ENCODE measurements around the gene CDH23. TPM values are rescaled to one million over a fixed set of nuclear protein-coding genes. Genes with fewer than 3 reads are reported as not detected.

CDH23 gene
- total and polyA plus RNA-seq, 2 donors (not counting 1 experiment from before 2014, with no cell fraction given): 0.37 to 0.89 TPM

- Histone ChIP-seq H3K27me3 (replicated peaks in 1 of 4; ENCODE audit: control extremely low read depth in 1 of 4, control insufficient read depth in 3 of 4, insufficient read depth in 4 of 4, low read length in 3 of 4) (no peaks in the 10 kb centered on the region), H3K9me3 (ENCODE audit: control extremely low read depth in 1 of 3, control insufficient read depth in 2 of 3, insufficient read depth in 1 of 3, low read length in 2 of 3) (peaks cover 0 to 7% (median 0%) of the 10 kb centered on the region in 3 donors), H3K4me3 (ENCODE audit: control extremely low read depth in 1 of 5, extremely low read depth in 1 of 5, insufficient read depth in 1 of 5, low read depth in 2 of 5, low read length in 4 of 5) (peak overlapping the region in 1 of 5 experiments; percentile 19), H4K20me1 (ENCODE audit: control insufficient read depth, insufficient read depth, low read length, poor library complexity, severe bottlenecking) (no peaks in the 10 kb centered on the region), H3K36me3 (replicated peaks in 1 of 2; ENCODE audit: control extremely low read depth in 1 of 2, control insufficient read depth in 1 of 2, extremely low read depth in 1 of 2, insufficient read depth in 2 of 2, low read length in 1 of 2) (peaks cover 0 to 19% of the 10 kb centered on the region in 2 experiments), H3K9ac (ENCODE audit: low read length) (peak overlapping the region; percentile 10), H3K4me1 (ENCODE audit: control insufficient read depth in 2 of 2, insufficient read depth in 2 of 2, low read length in 2 of 2) (peaks cover 99 to 100% of the 10 kb centered on the region in 2 donors), H3K27ac (ENCODE audit: low read length in 2 of 2) (peak overlapping the region; percentile 35 to 84), H2AFZ (ENCODE audit: insufficient read depth, low read depth, low read length, poor library complexity, severe bottlenecking) (no peak overlapping the region), H3K79me2 (ENCODE audit: control insufficient read depth, insufficient read depth, low read length) (no peaks in the 10 kb centered on the region), H3K4me2 (replicated peaks; ENCODE audit: low read depth, low read length, poor library complexity, severe bottlenecking) (peak overlapping the region; percentile 56)
- peak overlapping the region; percentile 77 for H3K4me3 Mint-ChIP-seq
- H3K27me3 Mint-ChIP-seq: no peaks in the 10 kb centered on the region
- H3K4me1 Mint-ChIP-seq: peaks cover 86% of the 10 kb centered on the region
- TF ChIP-seq CTCF (IDR thresholded peaks at IDR 0.05): no peak
- TF ChIP-seq EZH2 (IDR thresholded peaks at IDR 0.05; ENCODE audit: borderline replicate concordance, insufficient read depth, low read depth, low read length, poor library complexity, severe bottlenecking): no peak
- H3K27ac Mint-ChIP-seq: peak overlapping the region; percentile 96
- no peak for ATAC-seq (ENCODE audit: low read depth)
- no peaks in the 10 kb centered on the region for H3K9me3 Mint-ChIP-seq (ENCODE audit: insufficient read depth)
- intact Hi-C loops (cut with micrococcal nuclease): no loop called here
- CTCF ChIA-PET: interaction anchor here (0.8 to 1.4 kb wide), 8 partner anchors 11 to 145 kb away, joined by 3 to 11 read pairs (median 4); partner anchors contain the start of gene VSIR
- POLR2A ChIA-PET: interaction anchor here (0.6 to 1.8 kb wide), 5 partner anchors 15 to 1344 kb away, joined by 3 to 7 read pairs (median 4); partner anchors contain the start of gene VSIR
- 92% methylated on average over 11 of the region's 14 CpGs for WGBS (ENCODE audit: insufficient coverage)
- no peak for DNase-seq
Observed at GRCh38 chr10:71751515-71752224, 354.9 kb downstream of the CDH23 start.
